Measurements from ENCODE around the gene MPZL2.

DNA sequence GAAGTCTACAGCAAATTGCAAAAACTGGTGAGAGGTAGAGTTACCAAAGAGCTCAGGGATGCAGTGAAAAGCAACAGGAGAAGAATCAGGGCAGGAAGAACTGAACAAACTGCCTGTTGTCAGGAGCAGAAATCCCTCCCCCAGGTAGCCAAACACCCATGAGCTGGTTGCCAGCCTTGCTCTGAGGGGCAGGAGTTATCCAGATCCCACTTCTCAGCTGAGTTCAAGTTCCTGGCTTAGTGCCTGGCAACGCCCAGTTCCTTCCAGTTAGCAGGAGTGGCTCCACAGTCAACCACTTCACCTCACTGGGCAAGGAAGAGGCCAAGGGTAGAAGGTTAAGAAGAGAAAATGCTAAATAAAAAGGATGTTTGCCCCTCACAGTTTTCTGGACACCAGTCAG lies 1.9 kb upstream of the MPZL2 start:
- TF ChIP-seq, protein P1, sequence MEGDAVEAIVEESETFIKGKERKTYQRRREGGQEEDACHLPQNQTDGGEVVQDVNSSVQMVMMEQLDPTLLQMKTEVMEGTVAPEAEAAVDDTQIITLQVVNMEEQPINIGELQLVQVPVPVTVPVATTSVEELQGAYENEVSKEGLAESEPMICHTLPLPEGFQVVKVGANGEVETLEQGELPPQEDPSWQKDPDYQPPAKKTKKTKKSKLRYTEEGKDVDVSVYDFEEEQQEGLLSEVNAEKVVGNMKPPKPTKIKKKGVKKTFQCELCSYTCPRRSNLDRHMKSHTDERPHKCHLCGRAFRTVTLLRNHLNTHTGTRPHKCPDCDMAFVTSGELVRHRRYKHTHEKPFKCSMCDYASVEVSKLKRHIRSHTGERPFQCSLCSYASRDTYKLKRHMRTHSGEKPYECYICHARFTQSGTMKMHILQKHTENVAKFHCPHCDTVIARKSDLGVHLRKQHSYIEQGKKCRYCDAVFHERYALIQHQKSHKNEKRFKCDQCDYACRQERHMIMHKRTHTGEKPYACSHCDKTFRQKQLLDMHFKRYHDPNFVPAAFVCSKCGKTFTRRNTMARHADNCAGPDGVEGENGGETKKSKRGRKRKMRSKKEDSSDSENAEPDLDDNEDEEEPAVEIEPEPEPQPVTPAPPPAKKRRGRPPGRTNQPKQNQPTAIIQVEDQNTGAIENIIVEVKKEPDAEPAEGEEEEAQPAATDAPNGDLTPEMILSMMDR (IDR thresholded peaks at IDR 0.05; ENCODE audit: insufficient read depth, low read length): no peak
- no peak for TF ChIP-seq POLR2AphosphoS5 (IDR thresholded peaks at IDR 0.05; ENCODE audit: low read depth)
- no peak for TF ChIP-seq GABPA (IDR thresholded peaks at IDR 0.05; ENCODE audit: low read depth)

Measured in HL-60 (cell line).